GM18502 (cell line): ENCODE results near the gene ASB6.
"Not testable (repeated sequence)": the region's sequence is repeated elsewhere in the genome, so short reads cannot be mapped to it uniquely, and the experiment has no call there.

ENCODE experiments used
- ATAC-seq: cut with Tn5 transposase; IDR thresholded peaks from one replicate; pipeline ENCODE4 v1.9.1; 2021; ENCODE audit warnings: mild to moderate bottlenecking; ENCODE audit not compliant: unreplicated experiment, poor library complexity

Gene ASB6

GRCh38 chr9:129610213-129610472 is 31.8 kb downstream of the ASB6 start:
- no peak for ATAC-seq

GRCh38 chr9:129609486-129610212 is 32.3 kb downstream of the ASB6 start:
- ATAC-seq = no peak

- ATAC-seq = no peak
Measured at GRCh38 chr9:129608561-129609481, 33.1 kb downstream of the ASB6 start.

GRCh38 chr9:129607027-129607387 is 34.9 kb downstream of the ASB6 start:
- ATAC-seq = no peak

- no peak for ATAC-seq
Measured at GRCh38 chr9:129606161-129607026, 35.6 kb downstream of the ASB6 start.

- no peak for ATAC-seq
Measured at GRCh38 chr9:129604766-129605163, 37.2 kb downstream of the ASB6 start.

- no peak for ATAC-seq
Measured at GRCh38 chr9:129604056-129604765, 37.7 kb downstream of the ASB6 start.

GRCh38 chr9:129602598-129603415 is 39.1 kb downstream of the ASB6 start:
- no peak for ATAC-seq

- ATAC-seq = no peak
Measured at GRCh38 chr9:129601082-129601674, 40.8 kb downstream of the ASB6 start.

- no peak for ATAC-seq
Measured at GRCh38 chr9:129598089-129598596, 43.8 kb downstream of the ASB6 start.

GRCh38 chr9:129597355-129598088 is 44.4 kb downstream of the ASB6 start:
- ATAC-seq = no peak

- ATAC-seq = no peak
Measured at GRCh38 chr9:129596541-129597331, 45.2 kb downstream of the ASB6 start.

GRCh38 chr9:129595903-129596540 is 45.9 kb downstream of the ASB6 start:
- no peak for ATAC-seq

GRCh38 chr9:129595311-129595741 is 46.6 kb downstream of the ASB6 start:
- ATAC-seq = no peak

- ATAC-seq = no peak
Measured at GRCh38 chr9:129594632-129595031, 47.3 kb downstream of the ASB6 start.

- not testable (repeated sequence) for ATAC-seq
Measured at GRCh38 chr9:129592790-129593189, 49.2 kb downstream of the ASB6 start.

- no peak for ATAC-seq
Measured at GRCh38 chr9:129591916-129592315, 50.0 kb downstream of the ASB6 start.
